HG03432 (cell line): ENCODE results near the gene FAM53C.

Experiments
- ATAC-seq: cut with Tn5 transposase; IDR thresholded peaks from one replicate; pipeline ENCODE4 v1.9.1; 2021; ENCODE audit warnings: mild to moderate bottlenecking, moderate library complexity; ENCODE audit not compliant: unreplicated experiment

Gene FAM53C

GRCh38 chr5:138350563-138350890 lies 12.5 kb downstream of the FAM53C start:
- ATAC-seq: no peak

GRCh38 chr5:138351056-138351455 lies 13.0 kb downstream of the FAM53C start:
- ATAC-seq: no peak

- no peak for ATAC-seq
Observed at GRCh38 chr5:138351517-138351916, 13.5 kb downstream of the FAM53C start.

- ATAC-seq: peak; percentile 77
Observed at GRCh38 chr5:138352071-138352721, 14.1 kb downstream of the FAM53C start, which contains the start of gene KDM3B. Gene KDM3B (plus strand): TSS chr5:138352685. CDS start chr5:138352796, 111 bp downstream.

GRCh38 chr5:138352722-138353559 lies 14.9 kb downstream of the FAM53C start:
- ATAC-seq: peak; percentile 51

GRCh38 chr5:138353560-138354080 lies 15.6 kb downstream of the FAM53C start:
- no peak for ATAC-seq

GRCh38 chr5:138354387-138354786 lies 16.3 kb downstream of the FAM53C start:
- no peak for ATAC-seq

GRCh38 chr5:138354926-138355378 lies 16.9 kb downstream of the FAM53C start:
- peak; percentile 43 for ATAC-seq

GRCh38 chr5:138359621-138360020 lies 21.6 kb downstream of the FAM53C start:
- ATAC-seq: no peak

- ATAC-seq: no peak
Observed at GRCh38 chr5:138360941-138361452, 22.9 kb downstream of the FAM53C start.

- no peak for ATAC-seq
Observed at GRCh38 chr5:138364576-138364975, 26.5 kb downstream of the FAM53C start.

GRCh38 chr5:138366632-138367382 lies 28.7 kb downstream of the FAM53C start:
- ATAC-seq: no peak

GRCh38 chr5:138369261-138369660 lies 31.2 kb downstream of the FAM53C start:
- ATAC-seq: no peak

GRCh38 chr5:138369706-138370105 lies 31.6 kb downstream of the FAM53C start:
- no peak for ATAC-seq

- ATAC-seq: no peak
Observed at GRCh38 chr5:138370537-138370936, 32.5 kb downstream of the FAM53C start.

GRCh38 chr5:138371454-138371853 lies 33.4 kb downstream of the FAM53C start:
- no peak for ATAC-seq

- ATAC-seq: peak; percentile 76
Observed at GRCh38 chr5:138372225-138372624, 34.2 kb downstream of the FAM53C start.

- ATAC-seq: no peak
Observed at GRCh38 chr5:138372653-138373052, 34.6 kb downstream of the FAM53C start.

GRCh38 chr5:138382347-138382746 lies 44.3 kb downstream of the FAM53C start:
- no peak for ATAC-seq

GRCh38 chr5:138385660-138386059 lies 47.6 kb downstream of the FAM53C start:
- no peak for ATAC-seq

GRCh38 chr5:138386290-138386689 lies 48.2 kb downstream of the FAM53C start:
- no peak for ATAC-seq
